ENCODE data around the gene RPL19.

GRCh38 chr17:39212841-39213480 lies 12.9 kb downstream of the RPL19 start:
- TF ChIP-seq CTCF (conservative IDR thresholded peaks at IDR 0.05) = no peak
- no peak for TF ChIP-seq ZFX (IDR thresholded peaks at IDR 0.05)
